ENCODE results near the gene IRF2BPL.
"Not testable (repeated sequence)": the region's sequence is repeated elsewhere in the genome, so short reads cannot be mapped to it uniquely, and the experiment has no call there.

Gene IRF2BPL

DNA sequence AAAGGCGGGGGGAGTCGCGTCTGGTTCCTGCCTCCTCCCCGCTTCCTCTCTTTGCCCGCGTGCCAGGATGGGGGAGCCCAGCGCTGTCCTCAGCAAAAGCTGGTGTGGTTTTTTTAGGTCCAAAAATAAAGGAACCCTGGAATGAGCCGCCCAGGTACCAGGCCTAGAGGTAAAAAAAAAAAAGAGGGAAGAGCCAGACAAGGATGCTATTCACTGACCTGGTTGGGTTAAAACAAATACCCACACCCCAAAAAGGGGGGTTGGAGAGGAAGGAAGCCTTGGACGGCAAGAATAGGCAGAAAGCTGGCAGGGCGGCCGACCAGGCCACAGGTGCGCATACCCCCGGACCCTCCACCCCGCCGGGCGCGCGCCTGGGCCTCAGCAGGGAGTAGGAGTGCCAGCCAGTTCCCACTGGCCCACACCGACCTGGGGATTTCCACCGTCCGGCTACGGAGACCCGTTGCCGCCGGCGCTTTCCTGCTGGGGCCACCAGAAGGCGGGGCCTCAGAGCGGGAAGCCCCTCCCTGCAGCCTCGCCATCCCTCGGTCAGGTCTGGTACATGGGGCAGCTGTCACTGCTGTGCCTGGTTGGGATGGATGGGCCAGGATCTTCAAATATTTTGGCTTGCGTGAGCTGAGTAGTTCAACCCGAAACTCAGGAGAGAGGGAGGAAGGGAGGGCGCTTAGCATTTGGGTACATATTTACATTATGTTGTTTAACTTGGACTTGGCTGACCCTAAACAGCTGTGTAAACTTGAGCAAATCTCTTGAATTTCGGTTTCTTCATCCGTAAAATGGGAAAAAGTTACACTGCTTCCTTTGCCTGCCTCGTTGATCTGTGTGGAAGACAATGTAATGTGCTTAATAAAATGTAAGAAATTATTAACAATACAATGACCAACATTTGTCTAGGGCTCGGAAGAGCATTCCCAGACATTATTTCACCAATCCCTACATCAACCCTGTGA, 5.4 kb upstream of the IRF2BPL start:
- peak; percentile 89 for DNase-seq (ENCODE audit: low spot score)

DNA sequence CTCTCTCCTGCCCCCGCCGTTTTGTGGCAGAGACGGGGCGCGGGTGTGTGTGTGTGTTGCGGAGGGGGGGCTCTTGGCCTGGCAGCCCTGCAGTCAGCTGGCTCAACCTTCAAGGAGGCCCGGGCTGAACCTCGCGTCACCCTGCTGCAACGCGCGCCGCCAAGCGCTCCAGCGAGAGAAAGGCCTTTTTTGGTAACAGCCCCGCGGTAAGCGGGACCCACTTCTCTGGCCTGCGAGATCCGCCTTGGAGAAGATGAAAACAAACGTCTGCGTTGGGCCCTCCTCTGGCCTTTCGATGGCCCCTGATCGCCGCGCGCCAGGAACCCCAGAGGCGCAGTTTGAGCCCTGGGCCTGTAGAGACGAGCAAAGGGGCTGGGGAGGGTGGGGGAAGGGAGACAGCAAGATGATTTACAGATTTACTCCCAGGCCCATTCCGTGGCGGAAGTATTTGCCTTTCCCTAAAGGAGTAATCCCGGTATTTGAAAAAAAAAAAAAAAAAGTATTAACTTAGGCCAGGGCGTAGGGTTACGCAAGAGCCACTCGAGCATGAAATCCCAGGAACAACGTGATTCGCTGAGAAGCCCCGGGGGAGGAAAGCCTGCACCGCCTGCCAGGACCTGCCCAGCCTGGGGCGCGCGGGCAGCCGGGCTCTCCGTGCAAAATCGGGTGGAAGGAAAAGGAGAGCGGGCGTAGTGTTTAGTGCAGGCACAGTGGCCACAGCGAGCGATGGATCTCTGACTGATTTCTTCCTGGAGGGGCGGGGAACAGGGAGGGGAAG, 4.5 kb upstream of the IRF2BPL start:
- DNase-seq (ENCODE audit: low spot score): peak; percentile 90

DNA sequence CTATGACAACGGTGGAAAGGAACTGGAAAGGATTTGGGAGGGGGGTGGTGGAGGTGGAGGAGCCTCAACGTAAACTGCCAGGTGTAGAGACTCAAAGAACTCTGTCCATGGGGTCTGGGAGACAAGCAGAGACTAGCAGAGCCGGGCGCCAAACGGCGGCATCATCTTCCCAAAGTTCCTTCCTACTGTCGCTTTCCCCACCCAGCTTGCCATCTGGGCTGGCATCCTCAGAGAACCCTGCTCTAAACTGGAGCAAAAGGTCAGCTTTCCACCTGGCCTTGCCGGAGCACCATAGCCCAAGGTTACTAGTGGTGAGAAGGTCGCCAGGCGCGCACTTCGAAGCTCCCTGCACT, 4.0 kb upstream of the IRF2BPL start:
- DNase-seq (ENCODE audit: low spot score): no peak

DNA sequence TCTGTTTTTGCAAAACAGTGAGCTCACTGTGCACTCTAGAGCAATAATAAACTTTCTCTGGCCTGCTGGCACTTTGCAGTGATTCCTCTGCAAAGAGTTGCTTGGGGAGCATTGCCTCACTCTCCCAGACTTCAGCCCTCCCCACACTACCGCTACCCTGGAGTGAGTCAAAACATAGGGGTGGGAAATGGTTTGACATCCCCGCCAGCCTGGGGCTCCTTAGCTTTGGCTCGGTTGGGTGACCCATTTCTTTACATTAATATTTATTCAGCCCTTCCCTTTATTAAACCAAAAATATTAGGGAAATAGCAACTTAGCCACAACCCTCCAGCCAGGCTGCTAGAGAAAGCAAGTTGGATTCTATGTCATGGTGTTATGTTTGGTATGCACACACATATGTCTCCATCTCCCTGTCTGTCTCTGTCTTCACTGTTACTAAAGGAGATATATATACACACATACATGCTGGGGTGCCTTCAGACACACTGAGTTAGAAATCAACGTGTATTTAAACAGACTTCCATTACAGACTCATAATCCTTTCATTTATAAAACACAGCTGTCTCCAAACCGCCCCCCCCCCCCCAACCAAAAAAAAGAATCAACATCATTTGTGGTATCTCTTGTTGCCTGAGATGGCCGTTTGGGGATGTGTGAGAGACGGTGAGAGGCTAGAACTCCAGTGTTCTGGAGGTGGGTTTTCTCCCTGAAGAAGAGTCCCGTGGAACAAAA, 3.4 kb upstream of the IRF2BPL start:
- DNase-seq (ENCODE audit: low spot score): no peak

DNA sequence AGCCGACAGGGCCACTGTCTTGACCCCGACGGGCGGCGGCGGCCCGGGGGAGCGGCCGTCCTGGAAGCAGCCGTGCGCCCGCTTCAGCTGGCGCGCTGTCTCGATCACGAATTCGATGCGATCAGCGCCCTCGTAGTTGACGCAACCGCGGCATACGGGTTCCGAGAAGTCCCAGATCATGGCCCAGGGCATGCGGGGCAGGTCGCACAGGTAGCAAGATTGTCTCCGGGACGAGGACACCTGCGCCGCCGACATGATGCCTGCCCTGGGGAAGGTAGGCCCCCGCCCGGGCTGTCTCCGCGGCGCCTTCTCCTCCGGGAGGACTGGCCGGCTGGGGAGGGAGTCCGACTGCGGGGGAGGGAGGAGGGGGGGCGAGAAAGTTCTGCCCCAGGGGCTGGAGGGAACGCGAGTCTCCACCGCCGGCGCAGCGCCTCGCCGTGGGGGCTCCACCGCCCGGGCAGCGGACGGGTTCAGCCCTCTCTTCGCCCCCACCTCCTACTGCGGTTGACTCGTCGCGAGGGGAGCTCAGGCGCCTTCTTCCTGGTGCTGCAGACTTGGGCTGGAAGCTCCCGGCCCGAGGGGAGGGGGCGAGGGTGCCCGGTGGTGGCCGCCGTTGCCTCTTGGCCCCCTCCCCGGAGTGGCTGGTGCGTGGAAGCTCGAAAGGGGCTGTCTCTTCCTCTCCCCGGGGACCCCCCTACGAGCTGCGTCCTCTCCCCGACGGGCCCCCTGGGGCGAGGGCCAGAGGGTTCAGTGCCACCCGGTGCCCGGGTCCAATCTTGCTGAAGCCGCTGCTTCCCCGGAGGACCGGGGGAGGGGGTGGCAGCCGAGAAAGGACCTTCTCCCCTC, 747 bp downstream of the IRF2BPL start:
- DNase-seq (ENCODE audit: low spot score): peak; percentile 87

DNA sequence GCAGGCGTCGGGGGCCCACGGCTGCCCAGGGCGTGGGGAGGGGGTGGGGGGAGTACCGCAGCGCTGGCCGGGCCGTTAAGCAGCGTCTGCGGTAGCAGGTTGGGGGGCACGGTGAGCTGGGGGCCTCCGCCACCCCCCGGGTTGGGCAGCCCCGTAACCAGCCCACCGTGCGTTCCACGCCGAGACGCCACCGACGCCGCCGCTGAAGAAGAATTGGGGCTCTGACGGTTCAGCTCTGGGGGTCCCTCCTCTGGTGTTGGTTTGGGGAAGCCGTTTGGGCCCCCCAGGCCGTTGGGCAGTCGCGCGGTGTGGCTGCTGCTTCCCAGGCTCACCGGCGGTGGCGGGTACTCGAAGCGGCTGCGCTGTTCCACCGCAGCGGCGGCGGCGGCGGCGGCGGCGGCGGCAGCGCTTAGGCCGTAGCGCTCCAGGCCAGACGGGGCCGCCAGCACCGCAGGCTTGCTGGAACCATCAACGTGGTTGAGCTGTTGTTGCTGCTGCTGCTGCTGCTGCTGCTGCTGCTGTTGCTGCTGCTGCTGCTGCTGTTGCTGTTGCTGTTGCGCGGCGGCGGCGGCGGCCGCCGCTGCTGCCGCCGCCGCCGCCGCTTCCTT, 1.5 kb downstream of the IRF2BPL start:
- peak; percentile 81 for DNase-seq (ENCODE audit: low spot score)

DNA sequence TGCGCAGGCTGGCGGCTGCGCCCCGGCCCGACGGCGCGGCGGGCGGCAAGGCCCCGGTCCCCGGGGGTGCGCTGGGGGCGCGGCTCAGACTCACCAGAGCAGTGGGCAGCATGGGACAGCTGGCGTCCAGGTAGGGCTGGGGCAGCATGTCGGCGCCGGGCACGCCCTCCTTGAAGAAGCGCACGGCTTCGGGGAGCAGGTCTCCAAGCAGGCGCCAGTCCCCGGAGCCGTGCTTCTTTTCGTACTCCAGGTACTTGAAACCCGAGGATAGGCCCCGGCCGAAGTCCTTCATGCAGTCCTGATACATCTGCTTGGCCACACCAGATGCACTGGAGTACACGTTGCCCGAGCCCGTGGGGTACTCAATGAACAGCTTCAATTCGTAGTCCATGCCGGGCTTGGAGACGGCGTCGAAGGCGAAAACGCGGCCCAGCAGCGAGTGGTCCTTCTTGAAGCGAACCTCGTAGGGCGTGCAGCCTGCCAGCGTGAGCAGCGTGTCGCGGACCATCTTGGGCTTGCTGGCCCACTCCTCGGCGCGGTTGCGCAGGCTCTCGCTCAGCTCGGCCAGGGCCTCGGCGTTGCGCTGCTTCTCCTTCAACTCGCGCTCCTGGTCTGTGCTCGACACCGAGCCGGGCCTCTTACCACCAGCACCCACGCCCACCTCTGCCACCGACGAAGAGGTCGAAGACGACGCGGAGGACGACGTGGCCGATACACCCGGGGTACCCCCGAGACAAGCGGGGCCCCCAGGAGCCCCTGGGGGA, 2.2 kb downstream of the IRF2BPL start:
- DNase-seq (ENCODE audit: low spot score): peak; percentile 60

DNA sequence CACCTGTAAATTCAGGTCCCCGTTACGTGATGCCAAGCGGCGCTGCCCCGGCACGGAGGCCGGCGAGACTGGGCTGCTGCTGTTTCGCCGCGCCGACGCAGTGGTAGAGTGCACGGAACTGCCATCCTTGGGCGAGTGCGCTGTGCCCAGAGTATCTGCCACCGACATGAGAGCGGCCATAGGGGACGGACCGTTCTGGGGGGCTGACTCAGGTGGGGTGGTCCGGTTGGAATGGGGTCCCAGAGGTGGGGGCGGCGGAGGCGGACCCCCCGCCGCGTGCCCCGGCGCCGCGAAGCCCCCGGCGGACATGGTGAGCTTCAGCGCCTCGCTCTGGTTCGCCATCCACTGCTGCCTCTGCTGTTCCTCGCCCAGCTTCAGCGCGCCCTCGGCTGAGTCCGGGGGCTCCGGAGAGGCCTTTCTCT, 2.8 kb downstream of the IRF2BPL start:
- no peak for DNase-seq (ENCODE audit: low spot score)

DNA sequence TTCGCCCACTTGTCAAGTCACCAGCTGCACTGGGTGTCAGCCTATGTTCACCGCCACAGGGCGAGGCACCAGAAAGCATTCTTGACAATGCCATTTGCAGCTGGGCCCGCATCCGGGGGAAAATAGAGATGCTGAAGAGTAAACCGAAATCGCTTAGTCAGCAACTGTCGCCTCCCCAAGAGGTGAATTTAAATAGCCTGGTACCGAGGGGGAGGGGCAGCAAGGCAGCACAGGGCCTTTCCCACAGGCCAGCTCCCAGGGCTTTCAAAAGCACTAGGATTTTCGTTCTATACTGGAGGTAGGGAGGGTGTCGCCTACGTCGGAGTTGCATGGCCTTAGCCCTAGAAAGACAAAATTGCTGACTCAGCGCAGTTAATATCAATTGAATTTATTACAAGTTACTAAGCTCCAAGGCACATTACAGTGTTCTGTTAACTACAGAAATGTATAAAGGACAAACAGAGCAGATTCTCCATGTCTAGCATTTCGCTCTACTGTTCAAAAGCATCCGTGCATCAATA, 4.3 kb downstream of the IRF2BPL start:
- DNase-seq (ENCODE audit: low spot score): peak; percentile 64

DNA sequence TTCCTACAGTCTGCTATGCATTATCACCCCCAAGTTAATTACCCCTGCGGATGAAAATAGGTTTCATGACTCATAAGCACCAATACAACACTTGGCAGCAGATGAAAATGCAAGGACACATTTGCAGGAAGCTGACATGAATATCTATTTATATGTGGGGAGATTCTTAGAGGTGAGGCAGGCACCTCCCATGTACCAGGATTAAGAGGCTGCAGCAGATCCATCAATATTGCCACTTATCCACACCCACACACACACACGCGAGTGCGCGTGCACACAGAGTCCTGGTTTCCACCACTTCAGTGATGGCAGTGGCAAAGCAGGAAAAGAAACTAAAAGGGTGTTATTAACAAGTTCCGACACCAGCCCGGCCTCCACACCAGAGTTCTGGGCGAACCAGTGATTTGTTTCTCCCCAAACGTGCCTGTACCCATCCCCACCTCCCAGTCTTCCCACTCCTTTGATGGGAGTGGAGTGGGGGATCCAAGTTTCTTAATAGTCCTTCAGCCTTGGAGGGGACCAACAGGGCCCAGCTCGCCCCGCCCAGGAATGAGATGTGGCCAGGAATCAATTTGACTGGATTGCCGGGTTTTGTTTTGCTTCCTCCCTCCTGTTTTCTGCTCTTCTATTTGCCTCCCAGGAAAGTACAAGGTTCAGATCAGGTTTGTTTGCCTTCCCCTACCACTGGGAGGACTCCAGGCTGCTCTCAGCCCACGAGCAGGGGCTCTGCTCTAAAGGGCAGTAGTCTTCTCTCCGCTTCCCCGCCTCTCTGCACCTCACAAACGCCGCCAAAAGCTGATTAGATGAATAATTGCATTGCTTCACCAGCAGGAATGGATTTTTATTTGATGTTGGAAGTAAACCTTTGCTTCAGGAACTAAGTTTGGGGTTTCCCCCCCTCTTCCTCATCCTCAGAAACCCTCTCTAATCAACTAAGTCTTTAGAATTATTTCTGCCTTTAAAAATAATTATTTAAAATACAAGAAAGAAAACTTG, 5.2 kb downstream of the IRF2BPL start:
- peak; percentile 94 for DNase-seq (ENCODE audit: low spot score)

DNA sequence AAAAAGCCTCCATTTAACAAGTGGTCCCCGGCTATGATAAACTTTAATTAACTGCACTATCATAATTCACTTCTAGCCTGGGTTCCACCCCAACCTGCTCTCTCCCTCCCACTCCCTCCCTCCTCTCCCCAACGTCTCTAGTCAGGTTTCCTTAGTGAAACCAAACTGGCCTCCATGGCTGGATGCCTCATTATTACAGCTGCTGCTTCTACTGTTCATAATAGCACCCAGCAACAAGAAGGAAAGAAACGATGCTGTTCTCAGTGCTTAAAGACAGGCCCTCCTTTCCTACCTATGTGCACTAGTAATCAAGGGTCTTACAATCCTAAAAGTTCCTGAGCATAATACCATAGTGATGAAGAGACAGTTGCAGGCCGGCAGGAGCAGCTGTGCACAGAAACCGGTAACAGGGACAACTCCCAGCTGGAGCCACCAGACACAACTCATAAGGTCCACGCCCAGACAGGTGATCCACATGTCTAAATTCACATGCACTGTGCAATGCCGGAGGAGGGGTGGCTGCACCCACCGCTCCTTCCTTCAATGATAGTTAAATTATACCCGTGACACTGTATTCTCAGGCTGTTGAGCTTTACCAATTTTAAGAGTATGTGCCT, 6.2 kb downstream of the IRF2BPL start:
- DNase-seq (ENCODE audit: low spot score): no peak

DNA sequence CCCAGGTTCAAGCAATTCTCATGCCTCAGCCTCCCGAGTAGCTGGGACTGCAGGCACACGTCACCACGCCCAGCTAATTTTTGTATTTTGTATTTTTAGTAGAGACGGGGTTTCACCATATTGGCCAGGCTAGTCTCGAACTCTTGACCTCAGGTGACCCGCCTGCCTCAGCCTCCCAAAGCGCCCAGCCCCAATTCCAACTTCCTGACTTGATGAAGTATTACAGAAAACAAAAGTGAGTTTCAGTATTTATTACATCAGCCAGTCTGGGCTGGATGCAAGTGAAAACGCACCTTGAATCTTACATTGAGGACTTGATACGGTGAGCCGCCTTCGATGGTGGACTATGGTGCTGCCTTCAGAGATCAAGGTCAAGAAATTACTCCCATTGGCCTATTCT, 7.1 kb downstream of the IRF2BPL start:
- not testable (repeated sequence) for DNase-seq (ENCODE audit: low spot score)

DNA sequence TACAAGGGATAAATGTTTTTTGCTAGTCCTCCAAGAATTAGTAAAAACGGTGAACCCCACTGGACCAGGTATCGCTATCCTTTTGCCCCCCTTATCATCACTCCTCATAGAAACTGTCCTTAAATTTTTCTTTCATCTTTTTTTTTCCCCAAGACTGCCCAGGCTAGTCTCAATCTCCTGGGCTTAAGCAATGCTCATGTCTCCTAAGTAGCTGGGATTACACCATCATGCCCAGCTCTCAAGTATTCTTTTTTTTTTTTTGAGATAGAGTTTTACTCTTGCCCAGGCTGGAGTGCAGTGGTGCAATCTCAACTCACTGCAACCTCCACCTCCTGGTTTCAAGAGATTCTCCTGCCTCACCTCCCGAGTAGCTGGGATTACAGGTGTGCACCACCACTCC, 9.7 kb downstream of the IRF2BPL start:
- DNase-seq (ENCODE audit: low spot score): no peak

DNA sequence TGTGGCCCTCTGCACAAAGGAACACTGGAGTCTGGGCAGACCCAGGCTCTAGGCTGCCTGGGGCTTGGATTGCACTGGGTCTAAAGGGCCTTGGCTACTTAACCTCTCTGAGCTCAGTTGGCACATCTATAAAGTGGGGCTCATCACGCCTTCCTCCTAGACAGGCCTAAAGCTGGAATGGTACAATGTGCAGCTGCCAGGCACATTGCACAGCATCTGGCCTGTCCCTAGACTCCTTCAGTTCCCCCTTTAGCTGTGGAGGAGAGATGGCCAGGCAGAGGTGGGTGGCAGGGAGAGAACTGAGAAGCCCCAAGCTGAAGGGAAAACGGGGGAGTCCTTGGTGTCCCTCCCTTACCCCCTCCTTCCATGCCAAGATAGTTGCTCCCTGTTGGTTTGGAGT, 10.8 kb downstream of the IRF2BPL start:
- DNase-seq (ENCODE audit: low spot score): no peak

DNA sequence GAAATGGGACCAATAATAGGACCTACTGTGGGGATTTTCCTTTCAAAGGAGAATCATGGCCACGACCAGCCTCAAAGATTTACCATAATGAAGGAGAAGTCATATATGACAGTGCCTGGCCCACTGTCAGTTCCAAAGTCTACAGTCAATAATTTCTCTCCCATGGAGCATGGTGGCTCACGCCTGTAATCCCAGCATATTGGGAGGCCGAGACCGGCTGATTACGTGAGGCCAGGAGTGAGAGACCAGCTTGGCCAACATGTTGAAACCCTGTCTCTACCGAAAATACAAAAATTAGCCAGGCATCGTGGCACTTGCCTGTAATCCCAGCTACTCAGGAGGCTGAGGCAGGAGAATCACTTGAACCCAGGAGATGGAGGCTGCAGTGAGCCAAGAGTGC, 13.8 kb downstream of the IRF2BPL start:
- no peak for DNase-seq (ENCODE audit: low spot score)

DNA sequence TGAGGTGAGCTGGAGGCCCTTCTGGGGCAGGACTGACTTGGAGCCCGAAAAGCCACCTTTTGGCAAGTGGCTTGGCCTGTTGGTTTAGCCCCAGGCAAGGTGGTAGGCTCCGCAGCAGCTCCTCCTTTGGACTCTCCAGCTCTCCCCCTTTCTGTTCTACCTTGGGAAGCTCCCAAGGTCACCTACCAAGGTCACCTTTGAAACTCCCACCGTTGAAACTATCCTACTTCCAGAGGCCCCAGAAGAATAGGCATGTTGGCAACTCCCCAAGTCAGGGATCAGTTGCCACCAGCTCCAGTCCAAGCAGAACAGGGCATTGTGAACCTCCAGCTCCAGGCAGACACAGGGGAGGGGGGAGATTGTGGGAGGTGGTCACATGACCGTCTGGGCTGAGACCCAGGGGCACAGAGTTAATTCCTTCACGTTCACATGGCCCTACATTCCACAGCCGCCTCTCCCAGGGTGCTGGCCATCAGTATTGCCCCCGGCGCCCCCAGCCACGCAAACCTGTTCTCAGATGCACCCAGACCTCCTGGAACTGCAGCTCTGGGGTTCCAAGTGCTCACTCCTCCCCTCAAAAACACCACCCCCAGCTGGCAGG, 14.4 kb downstream of the IRF2BPL start:
- no peak for DNase-seq (ENCODE audit: low spot score)

DNA sequence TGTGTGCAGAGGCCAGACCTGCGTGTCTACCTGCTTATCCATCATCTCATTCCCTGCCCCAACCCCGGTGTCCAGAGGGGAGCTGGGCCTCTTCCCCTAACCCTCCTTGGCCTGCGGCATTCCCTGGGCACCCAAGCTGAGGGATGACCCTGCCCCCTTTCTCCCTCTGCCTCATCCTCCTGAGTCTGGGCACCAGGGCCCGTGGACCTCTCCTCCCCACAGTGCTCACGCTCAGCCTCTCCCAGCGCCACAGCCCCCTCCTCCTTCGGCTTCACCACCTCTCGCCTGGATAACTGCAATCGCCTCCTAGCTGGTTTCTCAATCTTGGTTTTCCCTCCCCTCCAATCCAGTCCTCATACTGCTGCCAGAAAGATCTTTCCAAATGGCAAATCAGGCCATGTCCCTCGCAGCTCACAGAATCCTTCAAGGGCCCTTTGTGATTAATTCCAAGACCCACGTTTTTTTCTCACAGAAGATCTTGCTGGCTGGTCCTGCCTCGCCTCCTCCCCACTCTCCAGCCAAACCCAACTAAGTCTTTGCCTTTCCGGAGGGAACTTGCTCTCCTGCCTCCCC, 16.2 kb downstream of the IRF2BPL start:
- DNase-seq (ENCODE audit: low spot score): no peak

DNA sequence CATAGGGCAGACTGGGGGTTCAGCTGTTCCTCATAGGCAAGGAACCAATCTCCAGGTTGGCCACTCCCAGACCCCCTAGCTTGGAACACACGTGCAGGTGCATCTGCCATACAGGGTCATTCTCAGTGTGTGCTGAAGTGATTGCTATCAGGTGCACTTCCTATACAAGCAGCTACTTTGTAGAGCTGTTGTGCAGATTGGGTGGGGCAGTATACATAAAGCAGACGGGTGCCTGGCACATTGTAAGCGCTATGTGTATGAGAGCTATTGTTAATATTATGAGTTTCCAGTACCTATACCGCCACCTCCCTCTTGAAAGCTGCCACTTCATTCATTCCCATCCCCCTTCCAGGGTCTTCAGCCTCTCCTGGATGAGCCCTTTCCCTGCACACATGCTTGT, 17.3 kb downstream of the IRF2BPL start:
- DNase-seq (ENCODE audit: low spot score): no peak

Data from HuH-7.5 (cell line).